BLaER1 (cell line): ENCODE results near the gene ZNRF1.

Experiments
- H3K27ac ChIP-seq: shearing (Covaris generic); formaldehyde crosslinking; 2 replicates; pipeline ENCODE4 v1.8.1; 2022
- H3K27me3 ChIP-seq: shearing (Covaris generic); formaldehyde crosslinking; 2 replicates; pipeline ENCODE4 v1.8.1; 2022
- H3K36me3 ChIP-seq: shearing (Covaris generic); formaldehyde crosslinking; 2 replicates; pipeline ENCODE4 v1.8.1; 2022
- H3K4me1 ChIP-seq: shearing (Covaris generic); formaldehyde crosslinking; 2 replicates; pipeline ENCODE4 v1.8.1; 2022
- H3K4me2 ChIP-seq: shearing (Covaris generic); formaldehyde crosslinking; 2 replicates; pipeline ENCODE4 v1.8.1; 2022
- H3K4me3 ChIP-seq: shearing (Covaris generic); formaldehyde crosslinking; 2 replicates; pipeline ENCODE4 v1.8.1; 2022
- H3K9ac ChIP-seq: shearing (Covaris generic); formaldehyde crosslinking; 2 replicates; pipeline ENCODE4 v1.8.1; 2022
- H3K9me3 ChIP-seq: shearing (Covaris generic); formaldehyde crosslinking; 2 replicates; pipeline ENCODE4 v1.8.1; 2022
- H4K20me1 ChIP-seq: shearing (Covaris generic); formaldehyde crosslinking; 2 replicates; pipeline ENCODE4 v1.8.1; 2022
- Cebpa-rat ChIP-seq: shearing (Covaris generic); IDR thresholded peaks from 2 replicates; pipeline ENCODE4 v1.8.1; 2022

The ZNRF1 gene

DNA sequence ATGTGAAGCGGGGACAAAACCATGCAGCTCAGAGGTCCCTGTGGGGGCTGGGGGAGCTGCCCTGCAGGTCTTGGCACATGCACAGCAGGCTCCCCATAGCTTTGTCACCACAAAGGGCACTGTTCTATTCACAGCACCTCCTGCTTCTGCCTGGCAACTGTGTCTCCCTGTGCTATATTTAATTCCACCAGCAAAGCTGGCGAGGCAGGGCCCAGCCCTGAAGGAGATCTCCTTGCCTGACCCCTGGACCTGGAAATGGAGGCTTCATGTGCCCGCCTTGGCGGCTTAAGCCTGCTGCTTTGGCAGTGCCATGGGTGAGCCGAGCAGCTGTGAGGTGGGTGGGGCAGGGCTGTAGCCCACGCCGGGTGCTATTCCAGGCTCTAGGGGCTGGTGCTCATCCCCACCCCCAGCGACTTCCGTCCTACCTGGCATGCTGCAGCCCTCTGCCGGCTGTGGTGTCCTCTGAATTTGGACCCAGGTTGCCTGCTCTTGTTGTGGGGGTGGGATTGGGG, 111.0 kb downstream of the ZNRF1 start:
- Histone ChIP-seq H4K20me1 (peaks cover 52% of the 10 kb centered on the region), H3K9me3 (no peaks in the 10 kb centered on the region), H3K36me3 (peaks cover 17% of the 10 kb centered on the region), H3K27ac (peak overlapping the region; percentile 89), H3K9ac (peak overlapping the region; percentile 82), H3K4me3 (peak overlapping the region; percentile 54), H3K27me3 (no peaks in the 10 kb centered on the region), H3K4me1 (peaks cover 89% of the 10 kb centered on the region), H3K4me2 (peak overlapping the region; percentile 90)
- no peak for TF ChIP-seq Cebpa-rat

DNA sequence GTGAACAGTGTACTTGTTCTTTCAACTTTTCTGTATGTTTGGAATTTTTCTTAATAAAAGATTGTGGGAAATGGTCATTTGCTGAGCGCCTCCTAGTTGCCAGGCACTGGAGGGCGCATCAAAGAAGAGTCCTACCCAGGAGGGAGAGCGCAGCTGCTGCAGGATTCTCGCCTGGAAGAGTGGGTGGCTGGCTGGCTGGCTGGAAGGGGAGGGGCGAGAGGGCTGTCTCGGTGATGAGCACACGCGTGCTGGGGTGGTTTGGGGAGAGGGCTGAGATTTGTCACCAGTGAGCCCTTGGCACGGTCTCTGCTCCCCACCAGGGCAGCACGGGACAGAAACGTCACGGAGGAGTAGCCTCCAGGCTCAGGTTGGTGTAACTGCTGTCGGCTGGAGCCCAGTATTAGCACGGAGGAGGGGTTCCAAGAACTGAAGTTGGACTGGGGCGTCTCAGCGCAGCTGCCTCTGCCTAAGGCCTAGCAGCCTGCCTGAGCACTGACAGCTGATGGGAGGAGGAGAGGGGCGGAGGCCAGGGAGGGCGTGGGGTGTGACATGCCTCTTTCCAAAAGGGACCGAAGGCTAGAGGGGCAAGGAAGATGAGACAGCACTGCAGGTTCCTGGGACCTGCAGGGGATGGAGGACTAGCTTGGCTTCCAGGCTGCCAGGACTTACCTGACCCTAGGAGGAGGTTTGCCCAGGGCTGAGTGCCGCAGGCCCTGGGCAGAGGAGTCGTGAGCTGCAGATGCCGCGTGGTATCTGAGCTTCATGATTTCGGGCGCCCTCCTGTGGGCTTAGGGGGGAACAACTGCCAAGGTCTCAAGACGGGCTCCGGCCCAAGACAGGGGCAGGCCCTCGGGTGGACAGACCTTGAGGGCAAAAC, 112.1 kb downstream of the ZNRF1 start:
- H3K27ac ChIP-seq: peak overlapping the region; percentile 89
- no peak for TF ChIP-seq Cebpa-rat

DNA sequence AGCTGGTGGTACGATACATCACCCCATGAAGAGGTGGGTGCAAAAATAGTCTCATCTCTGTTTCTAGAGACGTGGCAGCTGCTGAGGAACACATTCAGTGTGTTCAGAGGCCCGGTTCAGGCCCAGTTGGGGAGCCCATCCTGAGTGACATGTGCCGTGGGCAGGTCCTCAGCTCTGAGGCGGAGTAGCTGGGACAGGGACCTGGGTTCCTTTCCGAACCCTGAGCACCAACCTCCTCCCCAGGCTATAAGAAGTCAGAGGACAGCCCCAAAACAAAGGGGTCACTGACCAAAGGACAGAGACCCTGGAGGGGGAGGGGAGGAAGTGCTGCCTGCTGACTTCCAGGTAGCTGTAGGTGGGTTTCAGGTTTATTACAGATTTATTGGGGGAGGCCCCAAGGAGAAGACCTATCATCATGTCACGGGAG, 112.7 kb downstream of the ZNRF1 start:
- Histone ChIP-seq H3K4me2 (peak overlapping the region; percentile 90), H3K36me3 (peaks cover 9% of the 10 kb centered on the region), H3K9me3 (no peaks in the 10 kb centered on the region; the same call in 1 of the 2 replicates), H3K9ac (peak overlapping the region; percentile 82), H3K4me3 (peak overlapping the region; percentile 35; the same call in 1 of the 2 replicates), H3K27ac (peak overlapping the region; percentile 89), H3K4me1 (peaks cover 76% of the 10 kb centered on the region), H3K27me3 (no peaks in the 10 kb centered on the region), H4K20me1 (peaks cover 36% of the 10 kb centered on the region)
- no peak for TF ChIP-seq Cebpa-rat

More for the DNA sequence above, 112.1 kb downstream of the ZNRF1 start:
- Histone ChIP-seq H4K20me1 (peaks cover 43% of the 10 kb centered on the region), H3K36me3 (peaks cover 14% of the 10 kb centered on the region), H3K4me1 (peaks cover 83% of the 10 kb centered on the region), H3K9ac (peak overlapping the region; percentile 82), H3K4me2 (peak overlapping the region; percentile 90), H3K27me3 (no peaks in the 10 kb centered on the region), H3K4me3 (peak overlapping the region; percentile 54), H3K9me3 (no peaks in the 10 kb centered on the region; the same call in 1 of the 2 replicates)

DNA sequence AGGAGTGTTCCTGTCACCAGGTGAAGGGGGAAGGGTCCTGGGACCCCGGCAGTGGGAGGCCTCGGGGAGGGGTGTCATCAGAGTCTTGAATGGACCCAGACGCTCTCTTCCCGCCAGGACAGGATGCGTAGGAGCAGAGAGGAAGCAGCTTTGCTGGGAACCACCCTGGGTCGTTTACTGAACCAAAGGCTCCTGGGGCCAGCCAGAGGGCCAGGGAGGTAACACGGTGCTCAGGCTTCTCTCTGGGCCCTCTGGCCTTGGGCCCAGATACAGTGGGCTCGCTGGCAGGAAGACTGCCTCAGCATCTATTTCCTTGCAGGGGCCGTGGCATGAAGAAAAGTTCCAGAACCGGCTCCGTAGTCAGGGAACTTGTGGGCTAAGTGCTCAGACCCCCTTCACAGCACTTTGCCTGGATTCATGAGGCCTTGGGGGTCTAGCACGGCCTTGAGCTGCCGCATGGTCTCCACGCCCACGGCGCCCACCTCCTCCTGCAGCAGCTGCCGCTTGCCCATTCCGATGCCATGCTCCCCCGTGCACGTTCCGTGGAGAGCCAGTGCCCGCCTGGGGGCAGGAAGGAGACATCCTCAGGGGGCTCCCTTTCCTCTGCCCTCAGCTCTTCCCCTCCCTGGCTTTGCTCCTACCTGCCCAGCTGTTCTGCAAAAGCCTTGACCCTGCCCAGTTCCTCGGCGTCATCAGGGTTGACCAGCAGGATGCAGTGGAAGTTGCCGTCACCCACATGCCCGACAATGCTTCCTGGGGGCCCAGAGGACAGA, 113.3 kb downstream of the ZNRF1 start:
- Histone ChIP-seq H3K4me3 (peak overlapping the region; percentile 35), H3K9me3 (no peaks in the 10 kb centered on the region; the same call in 1 of the 2 replicates), H3K27ac (peak overlapping the region; percentile 89), H4K20me1 (peaks cover 31% of the 10 kb centered on the region), H3K27me3 (no peaks in the 10 kb centered on the region), H3K36me3 (0 out of 2 replicates have a peak, but pooled peaks cover 4% of the 10 kb centered on the region), H3K4me1 (peaks cover 70% of the 10 kb centered on the region), H3K9ac (peak overlapping the region; percentile 82), H3K4me2 (peak overlapping the region; percentile 90)
- no peak for TF ChIP-seq Cebpa-rat

- peak overlapping the region; percentile 82 for H3K9ac ChIP-seq
- peak overlapping the region; percentile 35 for H3K4me3 ChIP-seq
- H4K20me1 ChIP-seq: peaks cover 31% of the 10 kb centered on the region
- TF ChIP-seq Cebpa-rat: no peak
- H3K4me1 ChIP-seq: peaks cover 63% of the 10 kb centered on the region
- no peaks in the 10 kb centered on the region; the same call in 1 of the 2 replicates for H3K9me3 ChIP-seq
- H3K4me2 ChIP-seq: peak overlapping the region; percentile 90
- no peaks in the 10 kb centered on the region for H3K27me3 ChIP-seq
- H3K36me3 ChIP-seq: 0 out of 2 replicates have a peak, but pooled peaks cover 4% of the 10 kb centered on the region
- H3K27ac ChIP-seq: peak overlapping the region; percentile 89
These were observed 114.1 kb downstream of the ZNRF1 start for GRCh38 chr16:75112734-75113491.

GRCh38 chr16:75113541-75114121, 114.8 kb downstream of the ZNRF1 start:
- no peaks in the 10 kb centered on the region for H3K27me3 ChIP-seq
- peaks cover 55% of the 10 kb centered on the region for H3K4me1 ChIP-seq
- H3K4me2 ChIP-seq: peak overlapping the region; percentile 90
- 0 out of 2 replicates have a peak overlapping the region, but pooled peaks have one; percentile 82 for H3K9ac ChIP-seq
- H3K9me3 ChIP-seq: no peaks in the 10 kb centered on the region; the same call in 1 of the 2 replicates
- H3K27ac ChIP-seq: peak overlapping the region; percentile 89
- no peak overlapping the region for H3K4me3 ChIP-seq
- no peak for TF ChIP-seq Cebpa-rat
- H3K36me3 ChIP-seq: 0 out of 2 replicates have a peak, but pooled peaks cover 4% of the 10 kb centered on the region
- H4K20me1 ChIP-seq: peaks cover 31% of the 10 kb centered on the region

DNA sequence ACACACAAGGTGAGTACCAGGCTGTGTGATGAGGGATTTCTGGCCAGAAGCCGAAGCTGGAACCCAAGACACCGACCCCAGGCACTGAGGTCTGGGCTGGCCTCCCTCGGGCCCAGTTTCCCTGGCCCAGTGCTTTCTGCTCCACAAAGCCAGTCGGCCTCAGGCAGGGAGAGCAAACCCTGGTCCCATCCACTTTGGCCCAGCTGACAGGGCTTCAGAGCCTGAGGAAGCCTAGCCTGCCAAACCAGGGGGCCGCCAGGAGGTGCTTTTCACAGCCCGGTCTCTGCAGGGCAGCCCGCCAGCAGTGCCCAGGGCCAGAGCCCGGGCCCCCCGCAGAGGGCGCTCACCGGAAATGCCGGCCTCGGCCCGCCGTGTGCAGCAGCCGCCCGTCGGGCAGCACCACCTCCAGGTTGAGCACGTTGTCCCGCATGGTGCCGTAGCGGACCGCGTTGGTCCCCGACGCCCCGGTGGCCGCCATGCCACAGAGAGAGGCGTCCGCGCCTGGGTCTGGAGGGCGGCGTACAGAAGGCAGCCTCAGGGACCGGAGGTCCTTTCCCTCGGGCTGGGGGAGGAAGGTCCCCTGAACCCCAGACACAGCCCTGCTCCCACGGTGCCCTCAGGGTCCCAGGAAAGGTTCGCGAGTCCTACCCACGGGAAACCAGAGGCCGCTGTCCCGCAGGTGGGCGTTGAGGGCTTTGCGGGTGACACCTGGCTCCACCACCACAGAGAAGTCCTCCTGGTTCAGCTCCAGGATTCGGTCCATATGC, 115.5 kb downstream of the ZNRF1 start:
- no peaks in the 10 kb centered on the region for H3K27me3 ChIP-seq
- no peak overlapping the region for H3K4me3 ChIP-seq
- peaks cover 48% of the 10 kb centered on the region for H3K4me1 ChIP-seq
- no peak for TF ChIP-seq Cebpa-rat
- peaks cover 31% of the 10 kb centered on the region for H4K20me1 ChIP-seq
- no peaks in the 10 kb centered on the region; the same call in 1 of the 2 replicates for H3K9me3 ChIP-seq
- H3K36me3 ChIP-seq: 0 out of 2 replicates have a peak, but pooled peaks cover 4% of the 10 kb centered on the region
- no peak overlapping the region for H3K9ac ChIP-seq
- H3K27ac ChIP-seq: no peak overlapping the region; the same call in 1 of the 2 replicates
- no peak overlapping the region for H3K4me2 ChIP-seq
